NCI-H2196 (cell line): Measurements from ENCODE around the gene HCN2.

Experiments used
- DNase-seq: peaks from one replicate; lab custom pipeline; 2025; ENCODE audit not compliant: unreplicated experiment; lab: John Stamatoyannopoulos, UW

Gene HCN2

GRCh38 chr19:570937-571565 is 18.6 kb upstream of the HCN2 start:
- peak; percentile 73 for DNase-seq

GRCh38 chr19:571566-571974 is 18.1 kb upstream of the HCN2 start:
- peak; percentile 37 for DNase-seq

GRCh38 chr19:572140-572742 is 17.4 kb upstream of the HCN2 start, which contains the start of gene BSG:
Gene BSG, plus strand, starts transcription at chr19:572596. Its CDS starts 39 bp downstream, at chr19:572635.
- DNase-seq, result peak; percentile 99

GRCh38 chr19:572743-573518 is 16.8 kb upstream of the HCN2 start:
- DNase-seq, result peak; percentile 27

- no peak for DNase-seq
Measured at GRCh38 chr19:573519-573825, 16.2 kb upstream of the HCN2 start.

- no peak for DNase-seq
Measured at GRCh38 chr19:574658-575526, 14.8 kb upstream of the HCN2 start.

- no peak for DNase-seq
Measured at GRCh38 chr19:575527-576506, 13.9 kb upstream of the HCN2 start.

GRCh38 chr19:576768-577438 is 12.8 kb upstream of the HCN2 start:
- DNase-seq, result no peak

- DNase-seq, result no peak
Measured at GRCh38 chr19:577439-578392, 12.0 kb upstream of the HCN2 start.

GRCh38 chr19:579111-579841 is 10.4 kb upstream of the HCN2 start:
- DNase-seq, result no peak

GRCh38 chr19:579842-580155 is 9.9 kb upstream of the HCN2 start:
- no peak for DNase-seq

GRCh38 chr19:580274-580835 is 9.3 kb upstream of the HCN2 start:
- DNase-seq, result no peak

- DNase-seq, result no peak
Measured at GRCh38 chr19:581399-582111, 8.1 kb upstream of the HCN2 start.

GRCh38 chr19:582497-583197 is 7.0 kb upstream of the HCN2 start:
- DNase-seq, result no peak

GRCh38 chr19:583198-583967 is 6.3 kb upstream of the HCN2 start:
- no peak for DNase-seq

GRCh38 chr19:583968-584239 is 5.8 kb upstream of the HCN2 start:
- DNase-seq, result no peak
